Transverse colon (tissue), 4 donors: ENCODE results near the gene SEMA3E. TPM values are rescaled to one million over a fixed set of nuclear protein-coding genes. Genes with fewer than 3 reads are reported as not detected.

Experiments
- DNase-seq: peaks from one replicate; pipeline ENCODE4 v3.0.0-alpha.2; 2019
- H3K27ac ChIP-seq, 4 donors: fragments of 200-600 bp; sonication (generic); 2 replicates each; pipeline ENCODE4 v1.5.1; 2016 to 2018; ENCODE audit warnings: inconsistent platforms in 4 of 4
- H3K27me3 ChIP-seq: fragments of 200-600 bp; sonication (generic); 2 replicates; pipeline ENCODE4 v1.5.1; 2017; ENCODE audit warnings: inconsistent platforms
- H3K36me3 ChIP-seq, 4 donors: fragments of 200-600 bp; sonication (generic); 2 replicates each; pipeline ENCODE4 v1.5.1; 2017 to 2019; ENCODE audit warnings: inconsistent platforms in 4 of 4
- H3K4me1 ChIP-seq, 4 donors: fragments of 200-600 bp; sonication (generic); 2 replicates each; pipeline ENCODE4 v1.5.1; 2017 to 2020; ENCODE audit warnings: inconsistent platforms in 4 of 4
- H3K4me3 ChIP-seq, 4 donors: fragments of 200-600 bp; sonication (generic); 1 replicate in 1 of 4; 2 replicates in 3 of 4; pipeline versions ENCODE4 v1.5.1 to v1.6.1; 2017 to 2019; ENCODE audit warnings: inconsistent platforms in 4 of 4
- H3K9me3 ChIP-seq, 2 donors: fragments of 200-600 bp; sonication (generic); 2 replicates each; pipeline ENCODE4 v1.5.1; 2017 to 2019; ENCODE audit warnings: inconsistent platforms in 2 of 2
- CTCF ChIP-seq, 5 experiments: fragments of 200-600 bp in 3 of 5; fragments of 450-650 bp in 2 of 5; sonication (generic) in 3 of 5; IDR thresholded peaks; 1 replicate in 2 of 5; 2 replicates in 3 of 5; pipeline ENCODE4 v1.5.1; 2016 to 2017; ENCODE audit warnings: antibody characterized with exemption in 5 of 5, inconsistent platforms in 3 of 5, mild to moderate bottlenecking in 2 of 5, moderate library complexity in 1 of 5
- EP300 ChIP-seq: sonication (generic); formaldehyde crosslinking; IDR thresholded peaks from one replicate; pipeline ENCODE4 v1.6.1; 2017; ENCODE audit warnings: antibody characterized with exemption, low read depth
- POLR2A ChIP-seq: fragments of 450-650 bp; IDR thresholded peaks from one replicate; pipeline ENCODE4 v1.6.1; 2016; ENCODE audit warnings: antibody characterized with exemption, mild to moderate bottlenecking, moderate library complexity
- POLR2AphosphoS5 ChIP-seq, 3 donors: sonication (generic); formaldehyde crosslinking; IDR thresholded peaks; one replicate each; pipeline ENCODE4 v1.6.1; 2016; ENCODE audit warnings: antibody characterized with exemption in 3 of 3
- WGBS, 2 donors: methylation state at CpG; one replicate each; pipeline ENCODE4 v1.1.5; 2018; ENCODE audit warnings: low coverage in 1 of 2; 5-methylcytosine and 5-hydroxymethylcytosine counted together
- in situ Hi-C, 4 donors: fragments of 200-750 bp; cut with MboI; loops; one replicate each; pipeline versions ENCODE4 v1.15.0 to v1.15.1; 2017; ENCODE audit warnings: low sequenced_read_pairs in 3 of 4, low pct_ligation_motif_present in 1 of 4, low pct_unique_long_range_greater_than_20kb in 1 of 4
- intact Hi-C: fragments of 100-400 bp; cut with DNase I; formaldehyde crosslinking; loops from one replicate; pipeline ENCODE4 v1.15.1; 2023; ENCODE audit warnings: low total_unique reads
- total RNA-seq, 4 donors: library from RNA; depleted of rRNA; stranded (reverse); fragments of >200 nt; gene quantifications; one replicate each; pipeline ENCODE4 v1.1.0, GENCODE V29; 2016

The SEMA3E gene
- total RNA-seq, 4 donors from 2014 or later: 0.95 to 3.8 (median 1.4) TPM; not detected in 1

- WGBS, 2 donors: 55 to 58% methylated on average over 5 of the region's 5 CpGs
- no peaks in the 10 kb centered on the region for H3K36me3 ChIP-seq
- intact Hi-C loops (loop anchor here (5.0 kb wide), 1 partner anchor 1570 kb away; no protein-coding TSS in a partner anchor), in situ Hi-C loops (no loop called here)
- H3K27me3 ChIP-seq: no peaks in the 10 kb centered on the region
- H3K9me3 ChIP-seq: no peaks in the 10 kb centered on the region
- no peak overlapping the region for H3K4me3 ChIP-seq
- H3K27ac ChIP-seq: no peak overlapping the region
- no peak for DNase-seq
- TF ChIP-seq POLR2A (no peak), POLR2AphosphoS5 (IDR thresholded peaks at IDR 0.05) (no peak), CTCF (IDR thresholded peaks at IDR 0.05) (no peak), EP300 (no peak)
- no peaks in the 10 kb centered on the region for H3K4me1 ChIP-seq
These were observed 191.7 kb downstream of the SEMA3E start for GRCh38 chr7:83457022-83457892.

- Histone ChIP-seq H3K9me3 (no peaks in the 10 kb centered on the region), H3K27me3 (no peaks in the 10 kb centered on the region), H3K4me1 (no peaks in the 10 kb centered on the region), H3K4me3 (no peak overlapping the region), H3K36me3 (no peaks in the 10 kb centered on the region), H3K27ac (no peak overlapping the region)
- DNase-seq: no peak
- TF ChIP-seq POLR2A (no peak), EP300 (no peak), POLR2AphosphoS5 (IDR thresholded peaks at IDR 0.05) (no peak), CTCF (IDR thresholded peaks at IDR 0.05) (no peak)
- intact Hi-C loops (loop anchor here (5.0 kb wide), 1 partner anchor 1571 kb away; no protein-coding TSS in a partner anchor), in situ Hi-C loops (no loop called here)
- WGBS, 2 donors: 79 to 100% methylated on average over 2 to 5 of the region's 5 CpGs
These were observed 192.5 kb downstream of the SEMA3E start for GRCh38 chr7:83456413-83456812.

DNA sequence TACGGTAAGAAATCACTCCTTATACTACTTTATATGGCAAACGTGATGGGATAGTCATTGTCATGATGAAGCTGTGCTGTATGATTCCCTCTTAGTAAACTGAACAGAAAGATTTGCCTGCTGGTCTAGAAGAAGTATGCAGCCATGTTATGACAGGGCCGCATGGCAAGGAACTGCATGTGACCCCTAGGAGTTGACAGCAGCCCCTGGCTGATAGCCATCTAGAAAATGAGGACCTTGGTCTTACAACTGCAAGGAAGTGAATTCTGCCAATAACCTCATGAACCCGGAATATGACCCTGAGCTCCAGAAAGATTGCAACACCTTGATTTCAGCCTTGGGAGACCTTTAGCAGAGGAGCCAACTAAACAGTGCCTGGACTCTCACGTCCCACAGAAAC is 193.3 kb downstream of the SEMA3E start:
- H3K4me3 ChIP-seq: no peak overlapping the region
- TF ChIP-seq EP300 (no peak), POLR2A (no peak), CTCF (IDR thresholded peaks at IDR 0.05) (no peak), POLR2AphosphoS5 (IDR thresholded peaks at IDR 0.05) (no peak)
- H3K36me3 ChIP-seq: no peaks in the 10 kb centered on the region
- H3K27ac ChIP-seq: no peak overlapping the region
- 74% methylated on average over 4 to 5 of the region's 5 CpGs for WGBS, 2 donors
- in situ Hi-C loops (no loop called here), intact Hi-C loops (loop anchor here (5.0 kb wide), 1 partner anchor 1572 kb away; no protein-coding TSS in a partner anchor)
- H3K4me1 ChIP-seq: no peaks in the 10 kb centered on the region
- no peaks in the 10 kb centered on the region for H3K9me3 ChIP-seq
- H3K27me3 ChIP-seq: no peaks in the 10 kb centered on the region
- no peak for DNase-seq

GRCh38 chr7:83452256-83452655 is 196.7 kb downstream of the SEMA3E start:
- Histone ChIP-seq H3K36me3 (no peaks in the 10 kb centered on the region), H3K9me3 (no peaks in the 10 kb centered on the region), H3K27me3 (no peaks in the 10 kb centered on the region), H3K4me3 (no peak overlapping the region), H3K4me1 (no peaks in the 10 kb centered on the region), H3K27ac (no peak overlapping the region)
- intact Hi-C loops (no loop called here), in situ Hi-C loops (no loop called here)
- WGBS, 2 donors: 85 to 100% methylated on average over 1 to 2 of the region's 2 CpGs
- TF ChIP-seq POLR2A: no peak
- TF ChIP-seq EP300: no peak
- DNase-seq: no peak
